Karpas-422 (cell line): ENCODE results near the gene MGMT. TPM values are rescaled to one million over a fixed set of nuclear protein-coding genes. Genes with fewer than 3 reads are reported as not detected.

Experiments
- DNase-seq: peaks from one replicate; pipeline ENCODE4 v3.0.0-alpha.2; 2015
- H2AFZ ChIP-seq: fragments of 200-600 bp; sonication (generic); 2 replicates; pipeline ENCODE4 v1.6.1; 2014; ENCODE audit warnings: antibody characterized with exemption, low read length, mixed read lengths
- H3K27ac ChIP-seq: fragments of 200-600 bp; sonication (generic); 2 replicates; pipeline ENCODE4 v1.5.1; 2014; ENCODE audit warnings: mild to moderate bottlenecking, low read length, moderate library complexity
- H3K27me3 ChIP-seq: fragments of 200-600 bp; sonication (generic); 2 replicates; pipeline ENCODE4 v1.6.1; 2014; ENCODE audit warnings: low read length, mixed read lengths
- H3K36me3 ChIP-seq: fragments of 200-600 bp; sonication (generic); 2 replicates; pipeline ENCODE4 v1.6.1; 2014; ENCODE audit warnings: low read length, mixed read lengths; ENCODE audit not compliant: insufficient read depth
- H3K4me1 ChIP-seq: fragments of 200-600 bp; sonication (generic); 2 replicates; pipeline ENCODE4 v1.6.1; 2014; ENCODE audit warnings: mild to moderate bottlenecking, low read length, mixed read lengths
- H3K4me2 ChIP-seq: fragments of 200-600 bp; sonication (generic); 2 replicates; pipeline ENCODE4 v1.6.1; 2014; ENCODE audit warnings: low read length, low read depth, mild to moderate bottlenecking; ENCODE audit not compliant: poor library complexity, severe bottlenecking
- H3K4me3 ChIP-seq: fragments of 200-600 bp; sonication (generic); 2 replicates; pipeline ENCODE4 v1.5.1; 2014; ENCODE audit warnings: mild to moderate bottlenecking, antibody characterized with exemption, low read length, mixed read lengths
- H3K79me2 ChIP-seq: fragments of 200-600 bp; sonication (generic); 2 replicates; pipeline ENCODE4 v1.6.1; 2014; ENCODE audit warnings: mild to moderate bottlenecking, low read length, mixed read lengths
- H3K9ac ChIP-seq: fragments of 200-600 bp; sonication (generic); 2 replicates; pipeline ENCODE4 v1.6.0; 2014; ENCODE audit warnings: low read length
- H3K9me2 ChIP-seq: fragments of 200-600 bp; sonication (generic), shearing (Covaris generic); replicated peaks from 2 replicates; pipeline ENCODE4 v1.6.0; 2014; ENCODE audit warnings: mild to moderate bottlenecking, low read length, moderate library complexity; ENCODE audit not compliant: insufficient read depth
- H3K9me3 ChIP-seq: fragments of 300-700, 200-600 bp; sonication (generic); 2 replicates; pipeline ENCODE4 v1.6.1; 2014; ENCODE audit warnings: low read length, mixed read lengths
- H4K20me1 ChIP-seq: fragments of 200-600 bp; sonication (generic); 2 replicates; pipeline ENCODE4 v1.6.1; 2014; ENCODE audit warnings: mild to moderate bottlenecking, antibody characterized with exemption, low read length, low read depth; ENCODE audit not compliant: insufficient read depth
- total RNA-seq: library from RNA; depleted of rRNA; stranded (reverse); fragments of >200 nt; shearing (Covaris generic); gene quantifications from 2 replicates; pipeline ENCODE4 v1.2.3, GENCODE V29; 2014; ENCODE audit warnings: low replicate concordance

The MGMT gene
- total RNA-seq, 1 experiment from 2014 or later: 22.5 TPM

DNA sequence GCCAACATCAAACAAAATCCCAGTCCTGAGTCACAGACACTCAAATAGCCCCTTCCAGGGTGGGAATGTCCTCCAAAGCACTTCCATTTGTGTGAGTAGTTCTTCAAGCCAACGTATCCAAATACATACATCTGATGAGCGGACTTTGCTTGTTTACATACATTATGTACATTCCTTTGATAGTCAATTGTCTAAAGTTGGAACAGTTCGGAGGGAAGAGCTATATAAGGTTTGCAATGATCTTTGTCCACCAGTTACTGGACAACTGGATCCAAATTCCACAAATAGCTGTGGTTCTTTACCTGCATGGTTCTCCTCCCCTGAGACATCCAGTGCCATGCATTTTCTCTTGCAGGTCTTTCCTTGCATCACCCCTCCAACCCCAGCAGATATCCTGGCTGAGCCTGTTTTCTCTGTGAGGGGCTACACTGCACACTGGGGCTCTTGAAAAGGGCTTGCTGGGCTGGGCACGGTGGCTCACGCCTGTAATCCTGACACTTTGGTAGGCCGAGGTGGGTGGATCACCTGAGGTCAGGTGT, 4.7 kb upstream of the MGMT start:
- no peaks in the 10 kb centered on the region for H3K9me2 ChIP-seq
- H3K9ac ChIP-seq: no peak overlapping the region
- H2AFZ ChIP-seq: no peak overlapping the region
- no peak overlapping the region for H3K27ac ChIP-seq
- no peak for DNase-seq
- no peaks in the 10 kb centered on the region for H3K79me2 ChIP-seq
- no peaks in the 10 kb centered on the region for H3K9me3 ChIP-seq
- H3K4me1 ChIP-seq: peaks cover 22% of the 10 kb centered on the region
- no peak overlapping the region for H3K4me3 ChIP-seq
- H3K36me3 ChIP-seq: no peaks in the 10 kb centered on the region
- H3K4me2 ChIP-seq: no peak overlapping the region
- no peaks in the 10 kb centered on the region for H3K27me3 ChIP-seq
- no peaks in the 10 kb centered on the region for H4K20me1 ChIP-seq

DNA sequence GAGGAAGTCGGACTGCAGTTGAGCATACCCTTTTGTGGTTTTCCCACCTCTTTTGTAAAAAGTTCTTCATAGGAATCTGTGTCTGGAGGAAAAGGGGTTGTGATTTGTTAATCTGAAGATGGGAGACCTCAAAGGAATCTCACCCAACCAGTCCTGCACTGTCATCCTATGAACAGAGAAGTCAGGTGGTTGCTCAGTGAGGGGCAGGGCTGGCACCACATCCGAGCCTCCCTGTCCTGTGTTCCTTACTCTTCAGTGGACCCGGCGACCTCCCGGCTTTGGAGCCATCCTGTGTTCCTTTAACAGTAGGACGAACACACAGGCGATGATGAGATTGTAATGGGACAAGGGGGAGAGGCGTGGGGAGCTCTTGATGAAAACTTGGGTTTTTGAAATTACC, 2.8 kb upstream of the MGMT start:
- no peak for DNase-seq
- Histone ChIP-seq H3K4me2 (peak overlapping the region; percentile 6), H3K9ac (no peak overlapping the region), H3K27ac (no peak overlapping the region), H2AFZ (no peak overlapping the region), H3K36me3 (no peaks in the 10 kb centered on the region), H3K79me2 (no peaks in the 10 kb centered on the region), H3K9me2 (no peaks in the 10 kb centered on the region), H3K9me3 (no peaks in the 10 kb centered on the region), H3K4me3 (no peak overlapping the region), H3K27me3 (no peaks in the 10 kb centered on the region), H3K4me1 (peaks cover 31% of the 10 kb centered on the region), H4K20me1 (no peaks in the 10 kb centered on the region)

DNA sequence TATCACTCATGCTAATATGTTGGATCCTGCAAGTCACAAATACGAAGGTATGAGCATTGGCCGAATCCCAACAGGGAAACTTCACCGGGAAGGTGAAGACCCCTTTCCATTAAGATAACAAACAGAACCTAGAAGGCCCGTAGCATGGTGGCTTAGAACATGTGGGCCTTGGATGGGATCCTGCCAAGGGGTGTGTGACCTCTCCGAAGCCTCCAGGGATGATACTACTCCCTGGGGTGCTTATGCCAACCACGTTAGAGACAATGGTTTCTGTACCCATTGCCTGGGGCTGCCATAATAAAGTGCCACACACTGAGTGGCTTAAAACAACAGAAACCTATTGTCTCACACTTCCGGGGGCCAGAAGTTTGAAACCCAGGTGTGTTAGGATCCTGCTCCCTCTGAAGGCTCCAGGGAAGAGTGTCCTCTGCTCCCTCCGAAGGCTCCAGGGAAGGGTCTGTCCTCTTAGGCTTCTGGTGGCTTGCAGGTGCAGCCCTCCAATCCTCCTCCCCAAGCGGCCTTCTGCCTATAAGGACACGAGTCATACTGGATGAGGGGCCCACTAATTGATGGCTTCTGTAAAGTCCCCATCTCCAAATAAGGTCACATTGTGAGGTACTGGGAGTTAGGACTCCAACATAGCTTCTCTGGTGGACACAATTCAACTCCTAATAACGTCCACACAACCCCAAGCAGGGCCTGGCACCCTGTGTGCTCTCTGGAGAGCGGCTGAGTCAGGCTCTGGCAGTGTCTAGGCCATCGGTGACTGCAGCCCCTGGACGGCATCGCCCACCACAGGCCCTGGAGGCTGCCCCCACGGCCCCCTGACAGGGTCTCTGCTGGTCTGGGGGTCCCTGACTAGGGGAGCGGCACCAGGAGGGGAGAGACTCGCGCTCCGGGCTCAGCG, 992 bp upstream of the MGMT start:
- H3K79me2 ChIP-seq: no peaks in the 10 kb centered on the region
- DNase-seq: no peak
- no peak overlapping the region for H3K27ac ChIP-seq
- no peaks in the 10 kb centered on the region for H4K20me1 ChIP-seq
- H3K4me3 ChIP-seq: peak overlapping the region; percentile 66
- peaks cover 31% of the 10 kb centered on the region for H3K4me1 ChIP-seq
- H3K36me3 ChIP-seq: no peaks in the 10 kb centered on the region
- H3K9me2 ChIP-seq: no peaks in the 10 kb centered on the region
- peak overlapping the region; percentile 95 for H2AFZ ChIP-seq
- H3K4me2 ChIP-seq: peak overlapping the region; percentile 79
- H3K27me3 ChIP-seq: no peaks in the 10 kb centered on the region
- H3K9me3 ChIP-seq: no peaks in the 10 kb centered on the region
- peak overlapping the region; percentile 67 for H3K9ac ChIP-seq

DNA sequence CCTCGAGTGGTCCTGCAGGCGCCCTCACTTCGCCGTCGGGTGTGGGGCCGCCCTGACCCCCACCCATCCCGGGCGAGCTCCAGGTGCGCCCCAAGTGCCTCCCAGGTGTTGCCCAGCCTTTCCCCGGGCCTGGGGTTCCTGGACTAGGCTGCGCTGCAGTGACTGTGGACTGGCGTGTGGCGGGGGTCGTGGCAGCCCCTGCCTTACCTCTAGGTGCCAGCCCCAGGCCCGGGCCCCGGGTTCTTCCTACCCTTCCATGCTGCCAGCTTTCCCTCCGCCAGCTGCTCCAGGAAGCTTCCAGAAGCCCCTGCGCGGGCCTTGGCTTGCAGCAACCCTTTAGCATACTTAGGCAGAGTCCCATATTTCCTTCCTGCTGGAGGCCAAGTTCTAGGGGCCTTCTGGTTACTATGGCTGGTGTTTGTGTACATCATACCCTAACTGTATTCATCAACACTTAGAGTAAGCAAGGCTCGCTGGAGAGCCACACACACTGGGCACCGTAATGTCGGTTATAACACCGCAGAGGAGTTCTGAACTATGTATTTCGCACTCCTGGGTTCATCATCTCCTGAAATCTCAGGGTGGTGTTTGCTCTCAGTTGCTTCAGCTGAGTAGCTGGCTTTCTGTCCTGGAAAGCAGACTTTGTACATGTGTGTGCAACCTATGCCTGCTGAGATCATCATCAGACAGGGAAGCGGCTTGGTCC, 471 bp downstream of the MGMT start:
- Histone ChIP-seq H3K4me2 (peak overlapping the region; percentile 87), H2AFZ (peak overlapping the region; percentile 96), H3K9me3 (no peaks in the 10 kb centered on the region), H4K20me1 (no peaks in the 10 kb centered on the region), H3K27me3 (no peaks in the 10 kb centered on the region), H3K36me3 (no peaks in the 10 kb centered on the region), H3K9me2 (no peaks in the 10 kb centered on the region), H3K79me2 (no peaks in the 10 kb centered on the region), H3K27ac (no peak overlapping the region), H3K9ac (peak overlapping the region; percentile 91), H3K4me3 (peak overlapping the region; percentile 91), H3K4me1 (peaks cover 41% of the 10 kb centered on the region)
- peak; percentile 59 for DNase-seq

DNA sequence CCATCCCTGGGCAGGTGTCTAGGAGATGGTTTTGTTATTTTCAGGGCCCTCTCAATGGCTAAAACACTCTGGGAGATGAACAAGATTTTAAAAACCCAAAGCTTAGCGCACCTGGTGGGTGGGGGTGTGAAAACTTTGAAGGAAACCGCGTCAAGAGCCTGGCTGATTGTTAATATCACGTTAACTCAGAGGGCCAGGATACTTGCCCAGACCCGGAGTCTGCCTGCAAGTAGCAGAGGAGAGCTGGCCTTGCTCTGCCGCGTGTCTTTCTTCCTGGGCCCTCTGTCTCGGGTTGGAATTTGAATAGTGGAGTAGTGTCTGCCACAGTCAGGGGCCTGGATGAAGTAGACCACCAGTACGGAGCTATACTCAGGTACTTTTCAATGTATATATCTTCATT, 1.1 kb downstream of the MGMT start:
- H3K9ac ChIP-seq: peak overlapping the region; percentile 91
- H3K9me2 ChIP-seq: no peaks in the 10 kb centered on the region
- H3K27me3 ChIP-seq: no peaks in the 10 kb centered on the region
- H3K27ac ChIP-seq: no peak overlapping the region
- H3K36me3 ChIP-seq: no peaks in the 10 kb centered on the region
- no peaks in the 10 kb centered on the region for H3K9me3 ChIP-seq
- no peaks in the 10 kb centered on the region for H4K20me1 ChIP-seq
- H3K4me3 ChIP-seq: peak overlapping the region; percentile 91; the same call in 1 of the 2 replicates
- DNase-seq: no peak
- peaks cover 46% of the 10 kb centered on the region for H3K4me1 ChIP-seq
- no peak overlapping the region for H2AFZ ChIP-seq
- no peaks in the 10 kb centered on the region for H3K79me2 ChIP-seq
- H3K4me2 ChIP-seq: peak overlapping the region; percentile 87

DNA sequence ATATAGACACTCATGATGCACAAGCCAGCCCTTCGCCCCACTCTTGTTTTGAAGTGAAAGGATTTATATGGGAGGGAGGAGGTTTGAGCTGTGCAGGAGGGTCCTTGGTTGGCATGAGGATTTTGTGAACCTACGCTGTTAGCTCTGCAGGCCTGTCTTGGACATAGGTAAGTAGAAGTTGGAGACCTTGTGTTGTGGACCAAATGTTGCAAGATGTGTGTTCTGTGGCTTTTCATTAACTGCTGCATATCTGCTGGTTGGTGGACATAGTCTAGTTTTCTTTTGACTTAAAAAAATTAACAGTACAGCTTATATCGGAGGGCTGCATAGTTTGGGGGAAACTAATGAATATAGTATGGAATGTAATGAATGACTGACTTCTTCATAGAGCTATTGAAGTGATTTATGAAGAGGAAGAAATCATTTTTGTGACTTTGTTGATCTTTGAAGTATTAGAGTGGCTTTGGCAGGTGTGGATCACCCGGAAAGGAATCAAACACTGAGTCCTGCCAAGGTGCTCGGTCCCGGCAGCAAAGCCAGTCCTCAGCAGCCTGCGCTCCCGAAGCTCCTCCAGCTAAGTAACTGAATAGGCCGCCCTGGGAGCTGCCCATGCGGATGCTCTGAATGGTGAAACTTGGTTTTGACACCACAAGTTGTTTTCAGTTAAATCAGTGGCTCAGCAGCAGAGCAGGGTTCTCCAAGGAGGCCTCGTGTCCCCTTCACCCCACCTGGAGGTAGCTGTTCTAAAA, 3.2 kb downstream of the MGMT start:
- no peak overlapping the region for H3K4me3 ChIP-seq
- H3K27ac ChIP-seq: no peak overlapping the region
- H4K20me1 ChIP-seq: peaks cover 18% of the 10 kb centered on the region; the same call in 1 of the 2 replicates
- H3K4me1 ChIP-seq: peaks cover 54% of the 10 kb centered on the region
- no peak overlapping the region for H2AFZ ChIP-seq
- H3K9me3 ChIP-seq: no peaks in the 10 kb centered on the region
- H3K4me2 ChIP-seq: no peak overlapping the region
- H3K79me2 ChIP-seq: no peaks in the 10 kb centered on the region
- no peaks in the 10 kb centered on the region for H3K27me3 ChIP-seq
- no peak overlapping the region for H3K9ac ChIP-seq
- no peak for DNase-seq
- no peaks in the 10 kb centered on the region for H3K9me2 ChIP-seq
- no peaks in the 10 kb centered on the region for H3K36me3 ChIP-seq

DNA sequence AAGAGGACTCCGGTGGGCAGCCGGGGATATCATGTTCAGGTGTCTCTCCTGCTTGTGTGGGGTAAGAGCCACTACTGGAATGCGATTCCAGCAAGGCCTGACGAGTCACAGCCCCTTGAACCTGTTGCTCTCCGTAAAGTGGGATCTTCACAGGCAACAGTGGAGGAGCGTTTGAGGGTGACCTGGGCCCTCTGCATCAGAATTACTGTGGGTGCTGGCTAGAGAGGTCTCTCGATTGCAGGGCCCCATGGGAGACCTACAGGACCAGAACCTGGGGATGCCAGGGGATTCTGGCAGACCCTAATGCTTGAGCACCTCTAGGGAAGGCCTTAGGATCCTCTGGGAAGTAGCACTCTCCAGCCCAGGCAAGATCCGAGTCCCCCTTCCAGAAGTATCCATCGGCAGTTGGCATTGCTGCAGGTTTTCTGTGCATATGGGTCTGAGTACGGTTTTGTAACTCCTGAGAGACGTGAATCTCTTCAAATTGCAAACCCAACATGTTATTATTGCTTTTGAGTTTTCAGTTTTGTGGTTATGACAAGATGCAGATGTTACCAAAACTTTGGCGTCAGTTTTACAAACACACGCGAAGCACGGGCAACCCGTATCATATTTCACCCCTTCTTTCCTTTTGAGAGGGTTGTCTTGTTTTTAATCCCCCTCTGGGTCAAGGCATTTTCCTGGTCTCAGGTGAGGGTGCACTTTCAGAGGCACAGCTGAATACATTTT, 4.6 kb downstream of the MGMT start:
- no peak overlapping the region for H2AFZ ChIP-seq
- DNase-seq: no peak
- no peaks in the 10 kb centered on the region for H3K9me2 ChIP-seq
- no peaks in the 10 kb centered on the region for H3K27me3 ChIP-seq
- no peak overlapping the region for H3K4me3 ChIP-seq
- peaks cover 31% of the 10 kb centered on the region; the same call in 1 of the 2 replicates for H4K20me1 ChIP-seq
- H3K79me2 ChIP-seq: no peaks in the 10 kb centered on the region
- no peak overlapping the region for H3K4me2 ChIP-seq
- H3K27ac ChIP-seq: no peak overlapping the region
- no peak overlapping the region for H3K9ac ChIP-seq
- H3K36me3 ChIP-seq: no peaks in the 10 kb centered on the region
- H3K9me3 ChIP-seq: no peaks in the 10 kb centered on the region
- H3K4me1 ChIP-seq: peaks cover 49% of the 10 kb centered on the region
